GM12878 (cell line): ENCODE data around the gene SLC25A28.

Experiments used
- CHD1 ChIP-seq: IDR thresholded peaks from 2 replicates; pipeline ENCODE4 v1.6.1; 2012; ENCODE audit warnings: low read depth, low read length, improper control_type of control experiment
- CTCF ChIP-seq, 3 experiments: IDR thresholded peaks in 2 of 3; conservative IDR thresholded peaks in 1 of 3; 2 replicates each; pipeline ENCODE4 v1.5.1; 2011; ENCODE audit warnings: low read depth in 3 of 3, low read length in 3 of 3, mild to moderate bottlenecking in 3 of 3, control low read depth in 2 of 3, moderate library complexity in 2 of 3, inconsistent platforms in 1 of 3, mixed read lengths in 1 of 3; ENCODE audit not compliant: control insufficient read depth in 2 of 3, insufficient read depth in 1 of 3; ENCODE audit errors: extremely low read depth in 1 of 3
- GABPA ChIP-seq: IDR thresholded peaks from 2 replicates; pipeline ENCODE4 v1.6.1; 2014; ENCODE audit warnings: antibody characterized with exemption, low read depth, mild to moderate bottlenecking, inconsistent platforms
- HDAC6 ChIP-seq: fragments of 200-600 bp; sonication (generic); IDR thresholded peaks from one replicate; pipeline ENCODE4 v1.8.0; 2017; ENCODE audit warnings: antibody characterized with exemption; ENCODE audit not compliant: unreplicated experiment
- MAX ChIP-seq: IDR thresholded peaks from 2 replicates; pipeline ENCODE4 v1.6.1; 2012; ENCODE audit warnings: low read depth, low read length, improper control_type of control experiment
- NFYA ChIP-seq: IDR thresholded peaks from 2 replicates; pipeline ENCODE4 v1.6.1; 2011; ENCODE audit warnings: low read depth, mild to moderate bottlenecking, low read length, improper control_type of control experiment, borderline replicate concordance
- RBBP5 ChIP-seq: fragments of 200-600 bp; sonication (generic); conservative IDR thresholded peaks from 2 replicates; pipeline ENCODE4 v1.6.1; 2016
- SP1 ChIP-seq: IDR thresholded peaks from one replicate; pipeline ENCODE4 v1.6.1; 2011; ENCODE audit warnings: low read depth, low read length
- ZBTB40 ChIP-seq: fragments of 450-650 bp; IDR thresholded peaks from 2 replicates; pipeline ENCODE4 v1.6.1; 2016; ENCODE audit warnings: mild to moderate bottlenecking, moderate library complexity, borderline replicate concordance

- TF ChIP-seq CHD1, result no peak
- no peak for TF ChIP-seq ZBTB40
- 0 out of 2 replicates have a peak, but pooled peaks have one; percentile 31 for TF ChIP-seq NFYA
- no peak for TF ChIP-seq CTCF (IDR thresholded peaks at IDR 0.05 in 2 of 3, conservative IDR thresholded peaks at IDR 0.05 in 1 of 3; ENCODE audit: control insufficient read depth in 2 of 3, extremely low read depth in 1 of 3, insufficient read depth in 1 of 3, low read depth in 3 of 3, low read length in 3 of 3)
- TF ChIP-seq RBBP5, result no peak
- peak; percentile 98 for TF ChIP-seq SP1
- TF ChIP-seq GABPA, result no peak
- no peak for TF ChIP-seq HDAC6
- TF ChIP-seq MAX, result no peak
These were observed at the start of gene SLC25A28 for GRCh38 chr10:99619851-99620710.
